ENCODE data around the gene SEC14L3.

SEC14L3 gene

GRCh38 chr22:30500628-30501027 lies 28.8 kb upstream of the SEC14L3 start:
- no peak for TF ChIP-seq CTCF (IDR thresholded peaks at IDR 0.05)
- Histone ChIP-seq H3K4me3 (no peak overlapping the region), H3K27ac (no peak overlapping the region)
- DNase-seq (ENCODE audit: low spot score): no peak

- Histone ChIP-seq H3K27ac (no peak overlapping the region), H3K4me3 (no peak overlapping the region)
- no peak for DNase-seq (ENCODE audit: low spot score)
- no peak for TF ChIP-seq CTCF (IDR thresholded peaks at IDR 0.05)
Measured at GRCh38 chr22:30497466-30498150, 25.8 kb upstream of the SEC14L3 start.

- Histone ChIP-seq H3K27ac (no peak overlapping the region), H3K4me3 (no peak overlapping the region)
- no peak for DNase-seq (ENCODE audit: low spot score)
- TF ChIP-seq CTCF (IDR thresholded peaks at IDR 0.05): no peak
Measured at GRCh38 chr22:30495041-30495784, 23.4 kb upstream of the SEC14L3 start.

GRCh38 chr22:30492144-30492543 lies 20.3 kb upstream of the SEC14L3 start:
- DNase-seq (ENCODE audit: low spot score): no peak
- Histone ChIP-seq H3K27ac (no peak overlapping the region), H3K4me3 (no peak overlapping the region)
- TF ChIP-seq CTCF (IDR thresholded peaks at IDR 0.05): no peak

- H3K4me3 ChIP-seq: no peak overlapping the region
- no peak for DNase-seq (ENCODE audit: low spot score)
- no peak overlapping the region for H3K27ac ChIP-seq
- no peak for TF ChIP-seq CTCF (IDR thresholded peaks at IDR 0.05)
Measured at GRCh38 chr22:30491381-30491780, 19.6 kb upstream of the SEC14L3 start.

GRCh38 chr22:30490399-30490798 lies 18.6 kb upstream of the SEC14L3 start:
- TF ChIP-seq CTCF (IDR thresholded peaks at IDR 0.05): no peak
- H3K4me3 ChIP-seq: no peak overlapping the region
- DNase-seq (ENCODE audit: low spot score): no peak
- H3K27ac ChIP-seq: no peak overlapping the region

- Histone ChIP-seq H3K27ac (no peak overlapping the region), H3K4me3 (no peak overlapping the region)
- DNase-seq (ENCODE audit: low spot score): no peak
- TF ChIP-seq CTCF (IDR thresholded peaks at IDR 0.05): no peak
Measured at GRCh38 chr22:30488121-30488520, 16.3 kb upstream of the SEC14L3 start.

All from coronary artery (tissue), 2 donors.